Tongue (tissue), 2 donors: Measurements from ENCODE around the gene WDR81. TPM values are rescaled to one million over a fixed set of nuclear protein-coding genes. Genes with fewer than 3 reads are reported as not detected.
"Not testable (repeated sequence)": the region's sequence is repeated elsewhere in the genome, so short reads cannot be mapped to it uniquely, and the experiment has no call there.

ENCODE experiments used
- DNase-seq: peaks from one replicate; pipeline ENCODE4 v3.0.0-alpha.2; 2015
- total RNA-seq: library from RNA; depleted of rRNA; stranded (reverse); fragments of >200 nt; gene quantifications from one replicate; pipeline ENCODE4 v1.2.3, GENCODE V29; 2014

Gene WDR81
- total RNA-seq, 1 donor from 2014 or later = 19.4 TPM

- DNase-seq = no peak
Measured at GRCh38 chr17:1713160-1713877, 11.2 kb upstream of the WDR81 start.

- DNase-seq = peak; percentile 69
Measured at GRCh38 chr17:1713878-1714426, 10.6 kb upstream of the WDR81 start.

GRCh38 chr17:1714427-1714979, 10.0 kb upstream of the WDR81 start:
- DNase-seq = peak; percentile 98

GRCh38 chr17:1714980-1715802, 9.3 kb upstream of the WDR81 start:
- peak; percentile 90 for DNase-seq

GRCh38 chr17:1715803-1716075, 8.8 kb upstream of the WDR81 start:
- DNase-seq = no peak

- peak; percentile 100 for DNase-seq
Measured at GRCh38 chr17:1716076-1716911, 8.2 kb upstream of the WDR81 start.

GRCh38 chr17:1716912-1717695, 7.4 kb upstream of the WDR81 start:
- DNase-seq = peak; percentile 97

GRCh38 chr17:1718362-1719165, 5.9 kb upstream of the WDR81 start:
- DNase-seq = no peak

- peak; percentile 76 for DNase-seq
Measured at GRCh38 chr17:1720856-1721386, 3.6 kb upstream of the WDR81 start.

- not testable (repeated sequence) for DNase-seq
Measured at GRCh38 chr17:1722022-1722421, 2.5 kb upstream of the WDR81 start.

GRCh38 chr17:1724869-1725641, 551 bp downstream of the WDR81 start:
- DNase-seq = no peak

- DNase-seq = no peak
Measured at GRCh38 chr17:1725642-1726511, 1.4 kb downstream of the WDR81 start.

GRCh38 chr17:1726626-1727257, 2.2 kb downstream of the WDR81 start:
- no peak for DNase-seq

- DNase-seq = no peak
Measured at GRCh38 chr17:1727258-1727789, 2.8 kb downstream of the WDR81 start.

GRCh38 chr17:1727876-1728630, 3.5 kb downstream of the WDR81 start:
- DNase-seq = no peak

- DNase-seq = no peak
Measured at GRCh38 chr17:1729966-1730325, 5.4 kb downstream of the WDR81 start.
